ENCODE data around the gene TRMT1.

- TF ChIP-seq SP1 (IDR thresholded peaks at IDR 0.05) (no peak), BHLHE40 (IDR thresholded peaks at IDR 0.05; ENCODE audit: borderline replicate concordance) (no peak), SUZ12 (IDR thresholded peaks at IDR 0.05) (no peak)
Observed at GRCh38 chr19:13078897-13079541, 37.5 kb downstream of the TRMT1 start.
